ENCODE measurements around the gene CDA. TPM values are rescaled to one million over a fixed set of nuclear protein-coding genes. Genes with fewer than 3 reads are reported as not detected.
"Not testable (repeated sequence)": the region's sequence is repeated elsewhere in the genome, so short reads cannot be mapped to it uniquely, and the experiment has no call there.

The CDA gene
- total RNA-seq, 1 donor from 2014 or later, result 2.0 TPM

GRCh38 chr1:20586953-20587660 is 1.8 kb upstream of the CDA start:
- DNase-seq (ENCODE audit: low read depth, low spot score), result no peak

GRCh38 chr1:20587661-20588053 is 1.2 kb upstream of the CDA start:
- no peak for DNase-seq (ENCODE audit: low read depth, low spot score)

- DNase-seq (ENCODE audit: low read depth, low spot score), result no peak
These were observed 708 bp downstream of the CDA start for GRCh38 chr1:20589331-20590278.

- DNase-seq (ENCODE audit: low read depth, low spot score), result no peak
These were observed 1.4 kb downstream of the CDA start for GRCh38 chr1:20590306-20590777.

- DNase-seq (ENCODE audit: low read depth, low spot score), result no peak
These were observed 4.9 kb downstream of the CDA start for GRCh38 chr1:20593756-20594155.

GRCh38 chr1:20594746-20595145 is 5.8 kb downstream of the CDA start:
- DNase-seq (ENCODE audit: low read depth, low spot score), result no peak

GRCh38 chr1:20596106-20596505 is 7.2 kb downstream of the CDA start:
- DNase-seq (ENCODE audit: low read depth, low spot score), result no peak

- DNase-seq (ENCODE audit: low read depth, low spot score), result no peak
These were observed 8.8 kb downstream of the CDA start for GRCh38 chr1:20597650-20598049.

- no peak for DNase-seq (ENCODE audit: low read depth, low spot score)
These were observed 11.3 kb downstream of the CDA start for GRCh38 chr1:20600156-20600555.

- DNase-seq (ENCODE audit: low read depth, low spot score), result no peak
These were observed 12.4 kb downstream of the CDA start for GRCh38 chr1:20601129-20601825.

GRCh38 chr1:20602851-20603450 is 14.1 kb downstream of the CDA start:
- DNase-seq (ENCODE audit: low read depth, low spot score), result no peak

- no peak for DNase-seq (ENCODE audit: low read depth, low spot score)
These were observed 14.9 kb downstream of the CDA start for GRCh38 chr1:20603504-20604464.

- no peak for DNase-seq (ENCODE audit: low read depth, low spot score)
These were observed 15.8 kb downstream of the CDA start for GRCh38 chr1:20604678-20605077.

GRCh38 chr1:20606801-20607570 is 18.1 kb downstream of the CDA start:
- not testable (repeated sequence) for DNase-seq (ENCODE audit: low read depth, low spot score)

- no peak for DNase-seq (ENCODE audit: low read depth, low spot score)
These were observed 20.6 kb downstream of the CDA start for GRCh38 chr1:20609541-20609940.

- DNase-seq (ENCODE audit: low read depth, low spot score), result no peak
These were observed 22.1 kb downstream of the CDA start for GRCh38 chr1:20610970-20611369.

GRCh38 chr1:20611652-20612051 is 22.8 kb downstream of the CDA start:
- no peak for DNase-seq (ENCODE audit: low read depth, low spot score)

- no peak for DNase-seq (ENCODE audit: low read depth, low spot score)
These were observed 23.4 kb downstream of the CDA start for GRCh38 chr1:20612221-20612746.

GRCh38 chr1:20614131-20614579 is 25.3 kb downstream of the CDA start:
- DNase-seq (ENCODE audit: low read depth, low spot score), result no peak

Data from pulmonary artery endothelial cell (primary cell).